ENCODE measurements around the gene SUGT1.
"Not testable (repeated sequence)": the region's sequence is repeated elsewhere in the genome, so short reads cannot be mapped to it uniquely, and the experiment has no call there.

Gene SUGT1

GRCh38 chr13:52652196-52652979, at the start of gene SUGT1:
SUGT1 (plus strand) TSS chr13:52652836; CDS start chr13:52652921, 85 bp downstream.
- peak; percentile 71 for TF ChIP-seq CTCF (IDR thresholded peaks at IDR 0.05; ENCODE audit: insufficient read depth, low read depth, low read length, missing control alignments)
- peak; percentile 99 for DNase-seq (ENCODE audit: low read depth)
- H3K4me3 ChIP-seq (ENCODE audit: low read length): peak within 1 kb of the TSS; percentile 92

GRCh38 chr13:52603316-52603715, 49.3 kb upstream of the SUGT1 start:
- not testable (repeated sequence) for H3K4me3 ChIP-seq (ENCODE audit: low read length); DNase-seq (ENCODE audit: low read depth)

- peak; percentile 44 for DNase-seq (ENCODE audit: low read depth)
- H3K4me3 ChIP-seq (ENCODE audit: low read length): not testable (repeated sequence)
Measured at GRCh38 chr13:52606126-52606525, 46.5 kb upstream of the SUGT1 start.

- peak; percentile 86 for DNase-seq (ENCODE audit: low read depth)
- not testable (repeated sequence) for H3K4me3 ChIP-seq (ENCODE audit: low read length)
Measured at GRCh38 chr13:52606795-52607194, 45.8 kb upstream of the SUGT1 start.

GRCh38 chr13:52608184-52608583, 44.5 kb upstream of the SUGT1 start:
- not testable (repeated sequence) for DNase-seq (ENCODE audit: low read depth); H3K4me3 ChIP-seq (ENCODE audit: low read length)

GRCh38 chr13:52609013-52609606, 43.5 kb upstream of the SUGT1 start:
- not testable (repeated sequence) for H3K4me3 ChIP-seq (ENCODE audit: low read length)
- peak; percentile 59 for DNase-seq (ENCODE audit: low read depth)
- TF ChIP-seq CTCF (IDR thresholded peaks at IDR 0.05; ENCODE audit: insufficient read depth, low read depth, low read length, missing control alignments): peak; percentile 49

GRCh38 chr13:52610158-52610557, 42.5 kb upstream of the SUGT1 start:
- H3K4me3 ChIP-seq (ENCODE audit: low read length); DNase-seq (ENCODE audit: low read depth): not testable (repeated sequence)

GRCh38 chr13:52615134-52615801, 37.4 kb upstream of the SUGT1 start:
- no peak for TF ChIP-seq CTCF (IDR thresholded peaks at IDR 0.05; ENCODE audit: insufficient read depth, low read depth, low read length, missing control alignments)
- no peak for DNase-seq (ENCODE audit: low read depth)
- H3K4me3 ChIP-seq (ENCODE audit: low read length): no peak overlapping the region

GRCh38 chr13:52615812-52616211, 36.8 kb upstream of the SUGT1 start:
- no peak overlapping the region for H3K4me3 ChIP-seq (ENCODE audit: low read length)
- no peak for TF ChIP-seq CTCF (IDR thresholded peaks at IDR 0.05; ENCODE audit: insufficient read depth, low read depth, low read length, missing control alignments)
- DNase-seq (ENCODE audit: low read depth): no peak
